NCI-H1436 (cell line): ENCODE measurements around the gene OR10G8.
A peak's percentile ranks its signal among the peaks of the same experiment; 100 is the strongest.
"Not testable (repeated sequence)": the region's sequence is repeated elsewhere in the genome, so short reads cannot be mapped to it uniquely, and the experiment has no call there.

ENCODE experiments used
- DNase-seq: peaks from one replicate; lab custom pipeline; 2025; lab: John Stamatoyannopoulos, UW

The OR10G8 gene

GRCh38 chr11:124026498-124026897 lies at the start of gene OR10G8:
OR10G8 (plus strand) TSS chr11:124026798; CDS start chr11:124029623, 2,825 bp downstream.
- DNase-seq, result no peak

GRCh38 chr11:123977731-123978347 lies 48.8 kb upstream of the OR10G8 start, which contains the start of gene OR10S1:
OR10S1 (minus strand) TSS chr11:123977781; CDS start chr11:123977664, 117 bp downstream.
- no peak for DNase-seq

GRCh38 chr11:123979311-123979710 lies 47.3 kb upstream of the OR10G8 start:
- no peak for DNase-seq

- no peak for DNase-seq
Measured at GRCh38 chr11:123995119-123995518, 31.5 kb upstream of the OR10G8 start, which contains the start of gene OR10G6. OR10G6 (minus strand) TSS chr11:123995161; CDS start chr11:123995161, 0 bp downstream.

GRCh38 chr11:124012697-124013096 lies 13.9 kb upstream of the OR10G8 start, which contains the start of gene OR10G4:
OR10G4 (plus strand) TSS chr11:124012997; CDS start chr11:124015575, 2,578 bp downstream.
- DNase-seq, result no peak

- not testable (repeated sequence) for DNase-seq
Measured at GRCh38 chr11:124015837-124016236, 10.8 kb upstream of the OR10G8 start.

- no peak for DNase-seq
Measured at GRCh38 chr11:124036666-124037065, 10.1 kb downstream of the OR10G8 start.

GRCh38 chr11:124039557-124039956 lies 13.0 kb downstream of the OR10G8 start:
- no peak for DNase-seq

- DNase-seq, result no peak
Measured at GRCh38 chr11:124041254-124041653, 14.7 kb downstream of the OR10G8 start, which contains the start of gene OR10G7. OR10G7 (minus strand) TSS chr11:124041325; CDS start chr11:124039001, 2,324 bp downstream.

- DNase-seq, result no peak
Measured at GRCh38 chr11:124043420-124043819, 16.8 kb downstream of the OR10G8 start.

- DNase-seq, result no peak
Measured at GRCh38 chr11:124050748-124051147, 24.1 kb downstream of the OR10G8 start.

- no peak for DNase-seq
Measured at GRCh38 chr11:124052966-124053365, 26.4 kb downstream of the OR10G8 start.

- no peak for DNase-seq
Measured at GRCh38 chr11:124068601-124069110, 42.1 kb downstream of the OR10G8 start.

GRCh38 chr11:124069429-124070401 lies 43.1 kb downstream of the OR10G8 start:
- DNase-seq, result no peak

GRCh38 chr11:124070915-124071622 lies 44.5 kb downstream of the OR10G8 start:
- DNase-seq, result peak; percentile 33

- no peak for DNase-seq
Measured at GRCh38 chr11:124071623-124071948, 45.0 kb downstream of the OR10G8 start.

- DNase-seq, result no peak
Measured at GRCh38 chr11:124072147-124072546, 45.5 kb downstream of the OR10G8 start.

GRCh38 chr11:124074554-124074953 lies 48.0 kb downstream of the OR10G8 start:
- no peak for DNase-seq

GRCh38 chr11:124075492-124075840 lies 48.9 kb downstream of the OR10G8 start:
- DNase-seq, result no peak

- DNase-seq, result no peak
Measured at GRCh38 chr11:124075841-124076651, 49.4 kb downstream of the OR10G8 start.

GRCh38 chr11:124077266-124077665 lies 50.7 kb downstream of the OR10G8 start:
- no peak for DNase-seq
